Measurements from ENCODE around the gene DDIT3. TPM values are rescaled to one million over a fixed set of nuclear protein-coding genes. Genes with fewer than 3 reads are reported as not detected.
A peak's percentile ranks its signal among the peaks of the same experiment; 100 is the strongest.

The DDIT3 gene
- total RNA-seq, 1 experiment from 2014 or later, result 14.1 TPM

GRCh38 chr12:57498132-57498502, 22.2 kb downstream of the DDIT3 start:
- TF ChIP-seq CTCF (conservative IDR thresholded peaks at IDR 0.05), result peak; percentile 51
- no peak overlapping the region for H2BK12ac ChIP-seq (ENCODE audit: insufficient read length, low read depth, low read length)
- peaks cover 0 to 3% of the 10 kb centered on the region in 2 experiments; a peak in 1 of 5 replicates for H3K9me3 Mint-ChIP-seq
- no CpG with 5 or more reads among the region's 9 CpGs for WGBS (ENCODE audit: extremely low coverage, insufficient read length, low lambda C conversion rate)
- no peaks in the 10 kb centered on the region for H3K4me1 ChIP-seq (ENCODE audit: insufficient read depth, low read length)
- H3K79me2 ChIP-seq (ENCODE audit: insufficient read depth, low read length), result no peaks in the 10 kb centered on the region
- H4K91ac ChIP-seq (ENCODE audit: insufficient read length, low read depth, low read length), result no peak overlapping the region
- no peak overlapping the region for H4K8ac ChIP-seq (replicated peaks; ENCODE audit: insufficient read length, low read depth, low read length)
- H3K4me1 Mint-ChIP-seq, result peaks cover 0 to 2% of the 10 kb centered on the region in 2 experiments; a peak in 2 of 4 replicates
- no peak overlapping the region for H3K56ac ChIP-seq (ENCODE audit: insufficient read length, low read depth, low read length)
- H4K20me1 ChIP-seq (ENCODE audit: control insufficient read depth, insufficient read depth, insufficient read length), result no peaks in the 10 kb centered on the region
- no peaks in the 10 kb centered on the region for H3K9me3 ChIP-seq (ENCODE audit: control insufficient read depth, low read depth, low read length)
- peaks cover 72 to 86% (median 77%) of the 10 kb centered on the region in 3 experiments for H3K36me3 Mint-ChIP-seq (ENCODE audit: insufficient read depth in 1 of 3, low read depth in 3 of 3)
- no peak overlapping the region for H2BK20ac ChIP-seq (ENCODE audit: low read depth, low read length, poor library complexity, severe bottlenecking)
- no peak overlapping the region for H3K4me3 Mint-ChIP-seq
- peak; percentile 83 for DNase-seq
- no peak overlapping the region for H3K9ac ChIP-seq (ENCODE audit: extremely low read depth, insufficient read length, low read length)
- H3K27ac ChIP-seq (ENCODE audit: insufficient read length, low read depth, low read length), result no peak overlapping the region
- no peak overlapping the region for H2BK15ac ChIP-seq (ENCODE audit: low read depth, low read length)
- H3K79me1 ChIP-seq (ENCODE audit: insufficient read depth, low read depth, low read length, poor library complexity, severe bottlenecking), result no peaks in the 10 kb centered on the region
- H3K27me3 ChIP-seq (ENCODE audit: insufficient read depth, low read length), result no peaks in the 10 kb centered on the region
- H3K23me2 ChIP-seq (ENCODE audit: insufficient read length, low read depth, low read length, poor library complexity, severe bottlenecking), result no peaks in the 10 kb centered on the region
- no peak overlapping the region for H3K18ac ChIP-seq (ENCODE audit: insufficient read length, low read depth, low read length)
- H3K23ac ChIP-seq (ENCODE audit: insufficient read length, low read depth, low read length), result no peak overlapping the region
- H2AFZ ChIP-seq (ENCODE audit: low read length), result no peak overlapping the region
- H3K4me2 ChIP-seq (ENCODE audit: insufficient read depth, insufficient read length, low read length), result no peak overlapping the region
- no peak overlapping the region for H3T11ph ChIP-seq (ENCODE audit: low read length)
- no peaks in the 10 kb centered on the region for H3K27me3 Mint-ChIP-seq (ENCODE audit: low read depth)
- no peak overlapping the region for H4K5ac ChIP-seq (ENCODE audit: insufficient read length, low read depth, low read length)
- no peak overlapping the region for H2AK5ac ChIP-seq (ENCODE audit: insufficient read length, low read length)
- peak overlapping the region in 2 of 3 experiments; percentile 13 to 67; a peak in 4 of 7 replicates for H3K27ac Mint-ChIP-seq
- H2BK120ac ChIP-seq (ENCODE audit: low read depth, low read length, poor library complexity, severe bottlenecking), result no peak overlapping the region
- no peak overlapping the region for H3K4ac ChIP-seq (ENCODE audit: low read depth, low read length)
- no peak overlapping the region for H2BK5ac ChIP-seq (ENCODE audit: insufficient read length, low read length)
- H3K14ac ChIP-seq (ENCODE audit: insufficient read depth, low read length), result no peak overlapping the region

Data from H9 (cell line).